ENCODE data around the gene CASP8AP2.
"Not testable (repeated sequence)": the region's sequence is repeated elsewhere in the genome, so short reads cannot be mapped to it uniquely, and the experiment has no call there.

The CASP8AP2 gene

GRCh38 chr6:89829472-89830169 lies at the start of gene CASP8AP2:
CASP8AP2 (plus strand) TSS chr6:89829880.
- Histone ChIP-seq H3K4me2 (ENCODE audit: low read depth, low read length, poor library complexity, severe bottlenecking) (peak within 1 kb of the TSS; percentile 93), H2AFZ (ENCODE audit: low read length) (peak within 1 kb of the TSS; percentile 88), H3K27me3 (ENCODE audit: insufficient read depth, low read length, poor library complexity, severe bottlenecking) (no peaks in the 10 kb centered on the region), H3K36me3 (ENCODE audit: insufficient read depth, low read length) (no peaks in the 10 kb centered on the region), H3F3A (ENCODE audit: low read depth) (no peaks in the 10 kb centered on the region), H4K20me1 (ENCODE audit: insufficient read depth, low read length, poor library complexity, severe bottlenecking) (peaks cover 15% of the 10 kb centered on the region), H3K9me2 (replicated peaks; ENCODE audit: low read depth, low read length) (no peaks in the 10 kb centered on the region), H3K79me2 (ENCODE audit: insufficient read depth, low read length) (peaks cover 28% of the 10 kb centered on the region), H3K9ac (ENCODE audit: low read depth, low read length, poor library complexity, severe bottlenecking) (peak within 1 kb of the TSS; percentile 92), H3K4me3 (ENCODE audit: low read length, poor library complexity, severe bottlenecking) (peak within 1 kb of the TSS; percentile 92), H3K4me1 (ENCODE audit: insufficient read depth, low read length, poor library complexity, severe bottlenecking) (peaks cover 16% of the 10 kb centered on the region), H3K9me3 (ENCODE audit: insufficient read depth, low read depth, low read length) (no peaks in the 10 kb centered on the region)
- TF ChIP-seq, protein P1, sequence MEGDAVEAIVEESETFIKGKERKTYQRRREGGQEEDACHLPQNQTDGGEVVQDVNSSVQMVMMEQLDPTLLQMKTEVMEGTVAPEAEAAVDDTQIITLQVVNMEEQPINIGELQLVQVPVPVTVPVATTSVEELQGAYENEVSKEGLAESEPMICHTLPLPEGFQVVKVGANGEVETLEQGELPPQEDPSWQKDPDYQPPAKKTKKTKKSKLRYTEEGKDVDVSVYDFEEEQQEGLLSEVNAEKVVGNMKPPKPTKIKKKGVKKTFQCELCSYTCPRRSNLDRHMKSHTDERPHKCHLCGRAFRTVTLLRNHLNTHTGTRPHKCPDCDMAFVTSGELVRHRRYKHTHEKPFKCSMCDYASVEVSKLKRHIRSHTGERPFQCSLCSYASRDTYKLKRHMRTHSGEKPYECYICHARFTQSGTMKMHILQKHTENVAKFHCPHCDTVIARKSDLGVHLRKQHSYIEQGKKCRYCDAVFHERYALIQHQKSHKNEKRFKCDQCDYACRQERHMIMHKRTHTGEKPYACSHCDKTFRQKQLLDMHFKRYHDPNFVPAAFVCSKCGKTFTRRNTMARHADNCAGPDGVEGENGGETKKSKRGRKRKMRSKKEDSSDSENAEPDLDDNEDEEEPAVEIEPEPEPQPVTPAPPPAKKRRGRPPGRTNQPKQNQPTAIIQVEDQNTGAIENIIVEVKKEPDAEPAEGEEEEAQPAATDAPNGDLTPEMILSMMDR (conservative IDR thresholded peaks at IDR 0.05; ENCODE audit: low read length): no peak
- TF ChIP-seq EZH2phosphoT487 (IDR thresholded peaks at IDR 0.05; ENCODE audit: borderline replicate concordance): no peak

GRCh38 chr6:89781070-89782034 lies 48.3 kb upstream of the CASP8AP2 start:
- H3K9me3 ChIP-seq (ENCODE audit: insufficient read depth, low read depth, low read length): no peaks in the 10 kb centered on the region; the same call in 1 of the 2 replicates
- no peak overlapping the region for H2AFZ ChIP-seq (ENCODE audit: low read length)
- H3K36me3 ChIP-seq (ENCODE audit: insufficient read depth, low read length): peaks cover 71% of the 10 kb centered on the region; the same call in 1 of the 2 replicates
- no peak for TF ChIP-seq EZH2phosphoT487 (IDR thresholded peaks at IDR 0.05; ENCODE audit: borderline replicate concordance)
- TF ChIP-seq, protein P1 (conservative IDR thresholded peaks at IDR 0.05; ENCODE audit: low read length): no peak
- H3K9ac ChIP-seq (ENCODE audit: low read depth, low read length, poor library complexity, severe bottlenecking): no peak overlapping the region
- no peaks in the 10 kb centered on the region for H3K79me2 ChIP-seq (ENCODE audit: insufficient read depth, low read length)
- no peak overlapping the region for H3K4me3 ChIP-seq (ENCODE audit: low read length, poor library complexity, severe bottlenecking)
- no peaks in the 10 kb centered on the region for H3F3A ChIP-seq (ENCODE audit: low read depth)
- no peaks in the 10 kb centered on the region for H4K20me1 ChIP-seq (ENCODE audit: insufficient read depth, low read length, poor library complexity, severe bottlenecking)
- H3K27me3 ChIP-seq (ENCODE audit: insufficient read depth, low read length, poor library complexity, severe bottlenecking): no peaks in the 10 kb centered on the region
- H3K9me2 ChIP-seq (replicated peaks; ENCODE audit: low read depth, low read length): no peaks in the 10 kb centered on the region
- H3K4me1 ChIP-seq (ENCODE audit: insufficient read depth, low read length, poor library complexity, severe bottlenecking): no peaks in the 10 kb centered on the region
- no peak overlapping the region for H3K4me2 ChIP-seq (ENCODE audit: low read depth, low read length, poor library complexity, severe bottlenecking)

- H3K4me3 ChIP-seq (ENCODE audit: low read length, poor library complexity, severe bottlenecking): no peak overlapping the region
- H3K4me2 ChIP-seq (ENCODE audit: low read depth, low read length, poor library complexity, severe bottlenecking): no peak overlapping the region
- H3K36me3 ChIP-seq (ENCODE audit: insufficient read depth, low read length): peaks cover 73% of the 10 kb centered on the region; the same call in 1 of the 2 replicates
- no peak overlapping the region for H2AFZ ChIP-seq (ENCODE audit: low read length)
- H3K4me1 ChIP-seq (ENCODE audit: insufficient read depth, low read length, poor library complexity, severe bottlenecking): no peaks in the 10 kb centered on the region
- H3K9ac ChIP-seq (ENCODE audit: low read depth, low read length, poor library complexity, severe bottlenecking): no peak overlapping the region
- no peaks in the 10 kb centered on the region for H3F3A ChIP-seq (ENCODE audit: low read depth)
- no peaks in the 10 kb centered on the region for H3K27me3 ChIP-seq (ENCODE audit: insufficient read depth, low read length, poor library complexity, severe bottlenecking)
- no peaks in the 10 kb centered on the region; the same call in 1 of the 2 replicates for H3K9me3 ChIP-seq (ENCODE audit: insufficient read depth, low read depth, low read length)
- no peaks in the 10 kb centered on the region for H4K20me1 ChIP-seq (ENCODE audit: insufficient read depth, low read length, poor library complexity, severe bottlenecking)
- no peaks in the 10 kb centered on the region for H3K9me2 ChIP-seq (replicated peaks; ENCODE audit: low read depth, low read length)
- TF ChIP-seq, protein P1 (conservative IDR thresholded peaks at IDR 0.05; ENCODE audit: low read length): no peak
- no peak for TF ChIP-seq EZH2phosphoT487 (IDR thresholded peaks at IDR 0.05; ENCODE audit: borderline replicate concordance)
- H3K79me2 ChIP-seq (ENCODE audit: insufficient read depth, low read length): no peaks in the 10 kb centered on the region
Measured at GRCh38 chr6:89782222-89782621, 47.5 kb upstream of the CASP8AP2 start.

GRCh38 chr6:89783293-89783692 lies 46.4 kb upstream of the CASP8AP2 start:
- not testable (repeated sequence) for H3K4me1 ChIP-seq (ENCODE audit: insufficient read depth, low read length, poor library complexity, severe bottlenecking); H2AFZ ChIP-seq (ENCODE audit: low read length); H3K27me3 ChIP-seq (ENCODE audit: insufficient read depth, low read length, poor library complexity, severe bottlenecking); H4K20me1 ChIP-seq (ENCODE audit: insufficient read depth, low read length, poor library complexity, severe bottlenecking); H3K4me3 ChIP-seq (ENCODE audit: low read length, poor library complexity, severe bottlenecking); H3K9ac ChIP-seq (ENCODE audit: low read depth, low read length, poor library complexity, severe bottlenecking); H3K9me2 ChIP-seq (replicated peaks; ENCODE audit: low read depth, low read length); H3K79me2 ChIP-seq (ENCODE audit: insufficient read depth, low read length); H3K9me3 ChIP-seq (ENCODE audit: insufficient read depth, low read depth, low read length); H3K4me2 ChIP-seq (ENCODE audit: low read depth, low read length, poor library complexity, severe bottlenecking); H3F3A ChIP-seq (ENCODE audit: low read depth)
- peaks cover 77% of the 10 kb centered on the region; the same call in 1 of the 2 replicates for H3K36me3 ChIP-seq (ENCODE audit: insufficient read depth, low read length)

Measured in Loucy (cell line).